Neural cell (in vitro differentiated cells): ENCODE data around the gene NARS2. TPM values are rescaled to one million over a fixed set of nuclear protein-coding genes. Genes with fewer than 3 reads are reported as not detected.
"Not testable (repeated sequence)": the region's sequence is repeated elsewhere in the genome, so short reads cannot be mapped to it uniquely, and the experiment has no call there.

ENCODE experiments used
- H2AFZ ChIP-seq: fragments of 200-600, 300-800 bp; sonication (generic), shearing (Covaris generic); 2 replicates; pipeline ENCODE4 v1.6.0; 2014; ENCODE audit warnings: low read depth, mild to moderate bottlenecking, antibody characterized with exemption, low read length, moderate library complexity
- H3F3A ChIP-seq: fragments of 200-600 bp; shearing (Covaris generic); 2 replicates; pipeline ENCODE4 v1.6.1; 2016; ENCODE audit warnings: mild to moderate bottlenecking, moderate library complexity, mixed read lengths, antibody characterized with exemption, low read length; ENCODE audit not compliant: insufficient read depth, poor library complexity, severe bottlenecking
- H3K27ac ChIP-seq: fragments of 200-600, 300-800 bp; sonication (generic), shearing (Covaris generic); 2 replicates; pipeline ENCODE4 v1.5.1; 2014; ENCODE audit warnings: mild to moderate bottlenecking, low read length, moderate library complexity
- H3K27me3 ChIP-seq: fragments of 300-800, 200-600 bp; sonication (generic), shearing (Covaris generic); 2 replicates; pipeline ENCODE4 v1.6.0; 2014; ENCODE audit warnings: mild to moderate bottlenecking, low read depth, low read length, moderate library complexity; ENCODE audit not compliant: insufficient read depth
- H3K36me3 ChIP-seq: fragments of 300-800, 200-600 bp; sonication (generic), shearing (Covaris generic); 2 replicates; pipeline ENCODE4 v1.5.1; 2014; ENCODE audit warnings: mild to moderate bottlenecking, antibody characterized with exemption, low read length, moderate library complexity; ENCODE audit not compliant: insufficient read depth
- H3K4me2 ChIP-seq: fragments of 300-800, 200-600 bp; sonication (generic), shearing (Covaris generic); 2 replicates; pipeline ENCODE4 v1.6.0; 2014; ENCODE audit warnings: mild to moderate bottlenecking, low read length
- H3K4me3 ChIP-seq: fragments of 300-800, 200-600 bp; sonication (generic), shearing (Covaris generic); 2 replicates; pipeline ENCODE4 v1.5.1; 2014; ENCODE audit warnings: mild to moderate bottlenecking, low read length, moderate library complexity
- H3K79me2 ChIP-seq: fragments of 200-600 bp; shearing (Covaris generic); replicated peaks from 2 replicates; pipeline ENCODE4 v1.6.0; 2014; ENCODE audit warnings: mild to moderate bottlenecking, low read length, moderate library complexity; ENCODE audit not compliant: insufficient read depth
- H3K9ac ChIP-seq: fragments of 300-800, 200-600 bp; sonication (generic), shearing (Covaris generic); 2 replicates; pipeline ENCODE4 v1.6.1; 2016; ENCODE audit warnings: mild to moderate bottlenecking, low read length, mixed read lengths
- H3K9me2 ChIP-seq: fragments of 200-600 bp; shearing (Covaris generic); 2 replicates; pipeline ENCODE4 v1.6.1; 2016; ENCODE audit warnings: mild to moderate bottlenecking, low read length, mixed read lengths; ENCODE audit not compliant: insufficient read depth
- H3K9me3 ChIP-seq: fragments of 200-600, 300-800 bp; sonication (generic), shearing (Covaris generic); 2 replicates; pipeline ENCODE4 v1.6.1; 2016; ENCODE audit warnings: mild to moderate bottlenecking, mixed run types, low read length, moderate library complexity, mixed read lengths
- H4K20me1 ChIP-seq: fragments of 200-600 bp; shearing (Covaris generic); 2 replicates; pipeline ENCODE4 v1.6.1; 2016; ENCODE audit warnings: mild to moderate bottlenecking, mixed run types; ENCODE audit not compliant: insufficient read depth
- EP300 ChIP-seq: fragments of 450-650 bp; conservative IDR thresholded peaks from 2 replicates; pipeline ENCODE4 v1.6.1; 2014; ENCODE audit warnings: antibody characterized with exemption, mild to moderate bottlenecking, moderate library complexity; ENCODE audit not compliant: poor library complexity, severe bottlenecking
- EZH2 ChIP-seq: fragments of 200-600, 300-800 bp; shearing (Covaris generic), sonication (generic); IDR thresholded peaks from 2 replicates; pipeline ENCODE4 v1.6.1; 2014; ENCODE audit warnings: antibody characterized with exemption, low read length, borderline replicate concordance, mild to moderate bottlenecking; ENCODE audit not compliant: insufficient read depth, poor library complexity, severe bottlenecking
- MXI1 ChIP-seq: fragments of 450-650 bp; conservative IDR thresholded peaks from 2 replicates; pipeline ENCODE4 v1.6.1; 2014; ENCODE audit warnings: antibody characterized with exemption, mild to moderate bottlenecking; ENCODE audit not compliant: poor library complexity, severe bottlenecking
- POLR2AphosphoS5 ChIP-seq: IDR thresholded peaks from 2 replicates; pipeline ENCODE4 v1.6.1; 2012
- RAD21 ChIP-seq: fragments of 450-650 bp; conservative IDR thresholded peaks from 2 replicates; pipeline ENCODE4 v1.6.1; 2014; ENCODE audit warnings: antibody characterized with exemption, mild to moderate bottlenecking, moderate library complexity
- SMC3 ChIP-seq: fragments of 450-650 bp; conservative IDR thresholded peaks from 2 replicates; pipeline ENCODE4 v1.6.1; 2014; ENCODE audit warnings: antibody characterized with exemption, mild to moderate bottlenecking, moderate library complexity; ENCODE audit not compliant: poor library complexity
- TAF1 ChIP-seq: IDR thresholded peaks from 2 replicates; pipeline ENCODE4 v1.6.1; 2012; ENCODE audit warnings: low read depth
- polyA plus RNA-seq: library from polyadenylated mRNA; depleted of rRNA; stranded (reverse); fragments of >200 nt; gene quantifications from 2 replicates; pipeline ENCODE4 v1.2.3, GENCODE V29; 2014
- TF ChIP-seq, protein P1 (sequence below): IDR thresholded peaks from 2 replicates; pipeline ENCODE4 v1.6.1; 2012; ENCODE audit warnings: borderline replicate concordance
- TF ChIP-seq, protein P2 (sequence below): fragments of 450-650 bp; IDR thresholded peaks from 2 replicates; pipeline ENCODE4 v1.5.1; 2014; ENCODE audit warnings: antibody characterized with exemption, mild to moderate bottlenecking, moderate library complexity; ENCODE audit not compliant: poor library complexity, severe bottlenecking

Gene NARS2
- polyA plus RNA-seq, 1 donor from 2014 or later = 39.6 TPM

DNA sequence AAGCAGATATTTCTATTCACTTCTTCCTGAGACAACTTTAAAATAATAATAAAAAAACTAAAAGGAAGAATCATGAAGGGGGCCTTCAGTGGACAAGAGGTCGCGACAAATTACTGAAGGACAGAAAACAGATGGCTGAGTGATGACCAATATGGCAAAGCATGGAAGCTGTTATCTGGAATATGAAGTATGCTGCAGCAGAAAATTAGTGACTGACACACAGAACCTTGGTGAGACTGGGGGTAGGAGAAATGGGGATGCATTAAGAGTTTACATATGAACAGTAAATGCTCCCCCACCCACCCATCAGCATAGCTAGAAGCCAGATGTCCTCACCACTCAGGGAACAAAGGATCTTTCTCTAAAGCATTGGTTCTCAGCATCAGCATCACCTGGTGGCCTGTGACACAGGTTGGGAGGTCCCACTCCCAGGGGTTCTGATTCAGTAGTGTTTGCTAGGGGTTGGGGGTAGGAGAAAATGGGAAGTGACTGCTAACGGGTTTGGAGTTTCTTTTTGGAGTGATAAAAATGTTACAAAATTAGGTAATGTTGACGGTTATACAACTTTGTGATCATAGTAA is 59.7 kb downstream of the NARS2 start:
- Histone ChIP-seq H3F3A (no peaks in the 10 kb centered on the region), H2AFZ (no peak overlapping the region), H3K9ac (no peak overlapping the region), H3K36me3 (no peaks in the 10 kb centered on the region), H3K79me2 (no peaks in the 10 kb centered on the region), H3K4me3 (no peak overlapping the region), H3K9me3 (no peaks in the 10 kb centered on the region), H4K20me1 (no peaks in the 10 kb centered on the region), H3K9me2 (no peaks in the 10 kb centered on the region), H3K4me2 (no peak overlapping the region), H3K27me3 (no peaks in the 10 kb centered on the region), H3K27ac (no peak overlapping the region)
- TF ChIP-seq TAF1 = no peak
- TF ChIP-seq, protein P1, sequence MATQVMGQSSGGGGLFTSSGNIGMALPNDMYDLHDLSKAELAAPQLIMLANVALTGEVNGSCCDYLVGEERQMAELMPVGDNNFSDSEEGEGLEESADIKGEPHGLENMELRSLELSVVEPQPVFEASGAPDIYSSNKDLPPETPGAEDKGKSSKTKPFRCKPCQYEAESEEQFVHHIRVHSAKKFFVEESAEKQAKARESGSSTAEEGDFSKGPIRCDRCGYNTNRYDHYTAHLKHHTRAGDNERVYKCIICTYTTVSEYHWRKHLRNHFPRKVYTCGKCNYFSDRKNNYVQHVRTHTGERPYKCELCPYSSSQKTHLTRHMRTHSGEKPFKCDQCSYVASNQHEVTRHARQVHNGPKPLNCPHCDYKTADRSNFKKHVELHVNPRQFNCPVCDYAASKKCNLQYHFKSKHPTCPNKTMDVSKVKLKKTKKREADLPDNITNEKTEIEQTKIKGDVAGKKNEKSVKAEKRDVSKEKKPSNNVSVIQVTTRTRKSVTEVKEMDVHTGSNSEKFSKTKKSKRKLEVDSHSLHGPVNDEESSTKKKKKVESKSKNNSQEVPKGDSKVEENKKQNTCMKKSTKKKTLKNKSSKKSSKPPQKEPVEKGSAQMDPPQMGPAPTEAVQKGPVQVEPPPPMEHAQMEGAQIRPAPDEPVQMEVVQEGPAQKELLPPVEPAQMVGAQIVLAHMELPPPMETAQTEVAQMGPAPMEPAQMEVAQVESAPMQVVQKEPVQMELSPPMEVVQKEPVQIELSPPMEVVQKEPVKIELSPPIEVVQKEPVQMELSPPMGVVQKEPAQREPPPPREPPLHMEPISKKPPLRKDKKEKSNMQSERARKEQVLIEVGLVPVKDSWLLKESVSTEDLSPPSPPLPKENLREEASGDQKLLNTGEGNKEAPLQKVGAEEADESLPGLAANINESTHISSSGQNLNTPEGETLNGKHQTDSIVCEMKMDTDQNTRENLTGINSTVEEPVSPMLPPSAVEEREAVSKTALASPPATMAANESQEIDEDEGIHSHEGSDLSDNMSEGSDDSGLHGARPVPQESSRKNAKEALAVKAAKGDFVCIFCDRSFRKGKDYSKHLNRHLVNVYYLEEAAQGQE = no peak
- TF ChIP-seq RAD21 = no peak
- TF ChIP-seq MXI1 = no peak
- TF ChIP-seq EP300 = no peak
- no peak for TF ChIP-seq POLR2AphosphoS5
- TF ChIP-seq, protein P2, sequence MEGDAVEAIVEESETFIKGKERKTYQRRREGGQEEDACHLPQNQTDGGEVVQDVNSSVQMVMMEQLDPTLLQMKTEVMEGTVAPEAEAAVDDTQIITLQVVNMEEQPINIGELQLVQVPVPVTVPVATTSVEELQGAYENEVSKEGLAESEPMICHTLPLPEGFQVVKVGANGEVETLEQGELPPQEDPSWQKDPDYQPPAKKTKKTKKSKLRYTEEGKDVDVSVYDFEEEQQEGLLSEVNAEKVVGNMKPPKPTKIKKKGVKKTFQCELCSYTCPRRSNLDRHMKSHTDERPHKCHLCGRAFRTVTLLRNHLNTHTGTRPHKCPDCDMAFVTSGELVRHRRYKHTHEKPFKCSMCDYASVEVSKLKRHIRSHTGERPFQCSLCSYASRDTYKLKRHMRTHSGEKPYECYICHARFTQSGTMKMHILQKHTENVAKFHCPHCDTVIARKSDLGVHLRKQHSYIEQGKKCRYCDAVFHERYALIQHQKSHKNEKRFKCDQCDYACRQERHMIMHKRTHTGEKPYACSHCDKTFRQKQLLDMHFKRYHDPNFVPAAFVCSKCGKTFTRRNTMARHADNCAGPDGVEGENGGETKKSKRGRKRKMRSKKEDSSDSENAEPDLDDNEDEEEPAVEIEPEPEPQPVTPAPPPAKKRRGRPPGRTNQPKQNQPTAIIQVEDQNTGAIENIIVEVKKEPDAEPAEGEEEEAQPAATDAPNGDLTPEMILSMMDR = no peak
- no peak for TF ChIP-seq SMC3
- TF ChIP-seq EZH2 = no peak

DNA sequence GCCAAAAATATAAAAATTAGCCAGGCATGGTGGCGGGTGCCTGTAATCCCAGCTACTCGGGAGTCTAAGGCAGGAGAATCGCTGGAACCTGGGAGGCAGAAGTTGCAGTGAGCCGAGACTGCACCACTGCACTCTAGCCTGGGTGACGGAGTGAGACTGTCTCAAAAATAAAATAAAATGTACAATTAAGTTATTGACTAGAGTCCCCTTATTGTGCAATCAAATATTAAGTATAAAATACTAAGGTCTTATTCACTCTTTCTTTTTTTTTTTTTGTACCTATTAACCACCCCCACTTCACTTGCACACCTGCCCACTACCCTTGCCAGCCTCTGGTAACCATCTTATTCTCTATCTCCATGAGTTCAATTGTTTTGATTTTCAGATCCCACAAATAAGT is 61.6 kb downstream of the NARS2 start:
- not testable (repeated sequence) for H3K4me2 ChIP-seq, H4K20me1 ChIP-seq, H3K9me3 ChIP-seq, H3K9ac ChIP-seq, H3F3A ChIP-seq, H3K9me2 ChIP-seq, H2AFZ ChIP-seq, H3K36me3 ChIP-seq, H3K27me3 ChIP-seq, H3K27ac ChIP-seq, H3K79me2 ChIP-seq, H3K4me3 ChIP-seq

DNA sequence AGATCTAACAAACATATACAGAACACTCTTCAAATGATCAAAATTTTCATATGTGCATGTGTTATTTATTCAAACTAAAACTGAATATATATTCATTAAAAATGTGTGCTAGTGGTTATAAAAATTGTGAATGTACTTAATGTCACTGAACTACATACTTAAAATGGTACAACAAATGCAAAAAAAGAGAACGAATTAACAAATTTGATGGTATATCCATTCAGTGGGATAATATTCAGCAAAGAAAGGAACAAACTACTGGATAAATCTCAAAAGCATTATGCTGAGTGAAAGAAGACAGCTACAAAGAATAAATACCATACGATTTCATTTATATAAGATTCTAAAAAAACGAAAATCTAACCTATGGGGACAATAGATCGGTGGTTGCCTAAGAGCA is 64.1 kb downstream of the NARS2 start:
- no peak overlapping the region for H3K9ac ChIP-seq
- H2AFZ ChIP-seq = no peak overlapping the region
- no peak overlapping the region for H3K27ac ChIP-seq
- no peak for TF ChIP-seq TAF1
- no peak for TF ChIP-seq MXI1
- no peak overlapping the region for H3K4me3 ChIP-seq
- H4K20me1 ChIP-seq = no peaks in the 10 kb centered on the region
- H3K36me3 ChIP-seq = no peaks in the 10 kb centered on the region
- H3K9me2 ChIP-seq = no peaks in the 10 kb centered on the region
- H3K27me3 ChIP-seq = no peaks in the 10 kb centered on the region
- H3K4me2 ChIP-seq = no peak overlapping the region
- no peaks in the 10 kb centered on the region for H3K9me3 ChIP-seq
- H3F3A ChIP-seq = no peaks in the 10 kb centered on the region
- no peaks in the 10 kb centered on the region for H3K79me2 ChIP-seq
